ENCODE measurements around the gene TMEM240. TPM values are rescaled to one million over a fixed set of nuclear protein-coding genes. Genes with fewer than 3 reads are reported as not detected.

Gene TMEM240
- total and polyA plus RNA-seq, 9 of the 15 experiments (the other 6 are each of a cell fraction or from before 2014, with no cell fraction given), result 0.24 to 2.0 (median 0.69) TPM; not detected in 5

GRCh38 chr1:1541956-1542765 is 1.7 kb upstream of the TMEM240 start:
- TF ChIP-seq ILK (tag; IDR thresholded peaks at IDR 0.05; ENCODE audit: borderline replicate concordance, low read depth) (no peak), RBM22 (IDR thresholded peaks at IDR 0.05; ENCODE audit: low read depth, low read length, poor library complexity, severe bottlenecking) (peak; percentile 72), ZBTB7A (IDR thresholded peaks at IDR 0.05; ENCODE audit: borderline replicate concordance, control insufficient read depth, low read depth, low read length) (no peak), ZNF780A (CRISPR knock-in tag; IDR thresholded peaks at IDR 0.05) (no peak), LCOR (CRISPR knock-in tag; IDR thresholded peaks at IDR 0.05) (no peak)
- TF ChIP-seq, protein P1, sequence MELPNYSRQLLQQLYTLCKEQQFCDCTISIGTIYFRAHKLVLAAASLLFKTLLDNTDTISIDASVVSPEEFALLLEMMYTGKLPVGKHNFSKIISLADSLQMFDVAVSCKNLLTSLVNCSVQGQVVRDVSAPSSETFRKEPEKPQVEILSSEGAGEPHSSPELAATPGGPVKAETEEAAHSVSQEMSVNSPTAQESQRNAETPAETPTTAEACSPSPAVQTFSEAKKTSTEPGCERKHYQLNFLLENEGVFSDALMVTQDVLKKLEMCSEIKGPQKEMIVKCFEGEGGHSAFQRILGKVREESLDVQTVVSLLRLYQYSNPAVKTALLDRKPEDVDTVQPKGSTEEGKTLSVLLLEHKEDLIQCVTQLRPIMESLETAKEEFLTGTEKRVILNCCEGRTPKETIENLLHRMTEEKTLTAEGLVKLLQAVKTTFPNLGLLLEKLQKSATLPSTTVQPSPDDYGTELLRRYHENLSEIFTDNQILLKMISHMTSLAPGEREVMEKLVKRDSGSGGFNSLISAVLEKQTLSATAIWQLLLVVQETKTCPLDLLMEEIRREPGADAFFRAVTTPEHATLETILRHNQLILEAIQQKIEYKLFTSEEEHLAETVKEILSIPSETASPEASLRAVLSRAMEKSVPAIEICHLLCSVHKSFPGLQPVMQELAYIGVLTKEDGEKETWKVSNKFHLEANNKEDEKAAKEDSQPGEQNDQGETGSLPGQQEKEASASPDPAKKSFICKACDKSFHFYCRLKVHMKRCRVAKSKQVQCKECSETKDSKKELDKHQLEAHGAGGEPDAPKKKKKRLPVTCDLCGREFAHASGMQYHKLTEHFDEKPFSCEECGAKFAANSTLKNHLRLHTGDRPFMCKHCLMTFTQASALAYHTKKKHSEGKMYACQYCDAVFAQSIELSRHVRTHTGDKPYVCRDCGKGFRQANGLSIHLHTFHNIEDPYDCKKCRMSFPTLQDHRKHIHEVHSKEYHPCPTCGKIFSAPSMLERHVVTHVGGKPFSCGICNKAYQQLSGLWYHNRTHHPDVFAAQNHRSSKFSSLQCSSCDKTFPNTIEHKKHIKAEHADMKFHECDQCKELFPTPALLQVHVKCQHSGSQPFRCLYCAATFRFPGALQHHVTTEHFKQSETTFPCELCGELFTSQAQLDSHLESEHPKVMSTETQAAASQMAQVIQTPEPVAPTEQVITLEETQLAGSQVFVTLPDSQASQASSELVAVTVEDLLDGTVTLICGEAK (IDR thresholded peaks at IDR 0.05), result no peak
- TF ChIP-seq, protein P1 (CRISPR knock-in tag; IDR thresholded peaks at IDR 0.05), result no peak
- FAIRE-seq (no peak), ATAC-seq (no peak), DNase-seq (ENCODE audit: extremely low read depth in 1 of 4, low spot score in 3 of 4) (no peak)
- Histone ChIP-seq H4K20me1 (replicated peaks; ENCODE audit: control insufficient read depth, insufficient read depth, low read length) (peaks cover 3% of the 10 kb centered on the region; the same call in 1 of the 2 replicates), H3K79me2 (ENCODE audit: control insufficient read depth, insufficient read depth, low read length) (0 out of 3 replicates have a peak, but pooled peaks cover 2% of the 10 kb centered on the region), H3K9me1 (ENCODE audit: control insufficient read depth, insufficient read depth, low read length) (no peaks in the 10 kb centered on the region), H3K27me3 (ENCODE audit: control insufficient read depth in 2 of 2, insufficient read depth in 2 of 2, low read length in 2 of 2) (no peaks in the 10 kb centered on the region), H3K9ac (ENCODE audit: insufficient read depth in 1 of 2, low read depth in 2 of 2, low read length in 2 of 2) (no peak overlapping the region), H3K4me1 (replicated peaks in 1 of 2; ENCODE audit: control insufficient read depth in 2 of 2, insufficient read depth in 2 of 2, low read length in 2 of 2) (peaks cover 0 to 37% of the 10 kb centered on the region in 2 experiments; a peak in 2 of 5 replicates), H3K4me2 (ENCODE audit: insufficient read depth, low read length) (no peak overlapping the region), H3K27ac (ENCODE audit: extremely low read depth, low read depth, low read length) (no peak overlapping the region), H3K36me3 (ENCODE audit: control insufficient read depth, insufficient read depth, low read length) (peaks cover 73% of the 10 kb centered on the region), H2AFZ (ENCODE audit: low read depth, low read length) (no peak overlapping the region), H3K4me3 (no peak overlapping the region), H3K9me3 (replicated peaks; ENCODE audit: control insufficient read depth, insufficient read depth, low read depth, low read length) (no peaks in the 10 kb centered on the region; the same call in 1 of the 2 replicates)
- CTCF ChIA-PET (ENCODE audit: low intra/inter-chr PET ratio), result no interaction called here
- intact Hi-C loops (cut with micrococcal nuclease), result no loop called here
- no TSS peak for BruUV-seq (replicated peaks)
- WGBS (ENCODE audit: insufficient coverage, low coverage, missing lambda C conversion rate), result 97% methylated on average over 33 of the region's 37 CpGs
- POLR2A ChIA-PET, result no interaction called here
- in situ Hi-C loops (cut with MboI), result no loop called here
